KMS-11 (cell line): Measurements from ENCODE around the gene LRRTM2.

Experiments used
- H2AFZ ChIP-seq: fragments of 200-600 bp; sonication (generic); 2 replicates; pipeline ENCODE4 v1.6.1; 2016; ENCODE audit warnings: antibody characterized with exemption, mixed run types, low read depth
- H3K27ac ChIP-seq: fragments of 200-600 bp; sonication (generic); 2 replicates; pipeline ENCODE4 v1.6.1; 2016; ENCODE audit warnings: mild to moderate bottlenecking, mixed run types
- H3K27me3 ChIP-seq: fragments of 200-600 bp; sonication (generic); 2 replicates; pipeline ENCODE4 v1.6.1; 2017; ENCODE audit warnings: mild to moderate bottlenecking, low read depth, mixed run types, moderate library complexity; ENCODE audit not compliant: insufficient read depth
- H3K36me3 ChIP-seq: fragments of 200-600 bp; sonication (generic); 2 replicates; pipeline ENCODE4 v1.6.1; 2017; ENCODE audit warnings: mild to moderate bottlenecking, mixed run types; ENCODE audit not compliant: insufficient read depth
- H3K4me1 ChIP-seq: fragments of 200-600 bp; sonication (generic); 2 replicates; pipeline ENCODE4 v1.6.1; 2016; ENCODE audit warnings: mild to moderate bottlenecking, low read depth, mixed run types; ENCODE audit not compliant: poor library complexity, severe bottlenecking
- H3K4me2 ChIP-seq: fragments of 200-600 bp; sonication (generic); 2 replicates; pipeline ENCODE4 v1.7.0; 2016; ENCODE audit warnings: mild to moderate bottlenecking, mixed run types
- H3K4me3 ChIP-seq: fragments of 200-600 bp; sonication (generic); IDR thresholded peaks from 2 replicates; pipeline ENCODE4 v1.6.1; 2017; ENCODE audit warnings: low read depth, low read length, mixed read lengths; ENCODE audit not compliant: insufficient read depth
- H3K79me2 ChIP-seq: fragments of 200-600 bp; sonication (generic); 2 replicates; pipeline ENCODE4 v1.6.1; 2016; ENCODE audit warnings: low read depth, mixed run types; ENCODE audit not compliant: insufficient read depth
- H3K9ac ChIP-seq: fragments of 200-600 bp; sonication (generic); 2 replicates; pipeline ENCODE4 v1.6.1; 2016; ENCODE audit warnings: mild to moderate bottlenecking, mixed run types
- H4K20me1 ChIP-seq: fragments of 200-600 bp; sonication (generic); 2 replicates; pipeline ENCODE4 v1.6.1; 2016; ENCODE audit warnings: mild to moderate bottlenecking, mixed run types; ENCODE audit not compliant: insufficient read depth
- TF ChIP-seq, protein P1 (sequence below): fragments of 200-600 bp; sonication (generic); conservative IDR thresholded peaks from 2 replicates; pipeline ENCODE4 v1.6.1; 2017; ENCODE audit warnings: low read depth, mild to moderate bottlenecking, antibody characterized with exemption, low read length, moderate library complexity, mixed read lengths

The LRRTM2 gene

DNA sequence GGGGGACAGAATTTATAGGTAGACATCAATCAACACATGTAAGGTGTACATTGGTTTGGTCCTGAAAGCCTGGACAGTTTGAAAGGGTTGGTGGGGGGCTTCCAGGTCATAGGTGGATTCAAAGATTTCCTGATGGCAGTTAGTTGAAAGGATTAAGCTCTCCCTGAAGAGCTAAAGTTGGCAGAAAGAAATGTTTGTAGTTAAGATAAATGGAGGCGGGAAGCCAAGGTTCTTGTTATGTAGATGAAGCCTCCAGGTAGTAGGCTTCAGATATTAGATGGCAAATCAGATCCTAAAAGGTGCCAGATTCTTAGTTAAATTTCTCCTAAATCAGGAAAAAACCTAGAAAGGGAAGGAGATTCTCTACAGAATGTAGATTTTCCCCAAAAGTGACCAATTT is 9.0 kb upstream of the LRRTM2 start:
- H3K36me3 ChIP-seq, result no peaks in the 10 kb centered on the region
- H3K4me2 ChIP-seq, result no peak overlapping the region

DNA sequence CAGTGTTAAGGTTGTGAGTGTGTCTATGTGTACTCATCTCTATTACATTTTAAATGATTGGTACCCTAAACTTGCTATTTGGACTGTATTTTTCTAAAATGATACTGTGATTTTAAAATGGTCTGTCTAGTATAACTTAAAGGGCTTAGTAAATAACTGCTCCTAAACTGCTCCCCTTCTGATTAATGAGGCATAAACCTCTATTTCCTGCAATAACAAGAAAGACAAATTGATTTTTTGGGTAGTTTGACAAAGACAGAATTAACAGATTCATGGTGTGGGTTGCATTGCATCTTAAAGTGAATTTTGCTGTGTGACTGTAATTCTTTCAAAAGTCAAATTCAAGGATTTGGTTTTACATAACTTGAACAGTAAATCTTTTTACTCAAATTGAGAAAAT is 8.1 kb upstream of the LRRTM2 start:
- no peak overlapping the region for H3K4me3 ChIP-seq
- H3K79me2 ChIP-seq, result no peaks in the 10 kb centered on the region
- no peaks in the 10 kb centered on the region for H3K36me3 ChIP-seq
- H3K27ac ChIP-seq, result no peak overlapping the region
- H4K20me1 ChIP-seq, result no peaks in the 10 kb centered on the region
- no peak overlapping the region for H3K4me2 ChIP-seq
- H3K27me3 ChIP-seq, result no peaks in the 10 kb centered on the region
- H3K4me1 ChIP-seq, result no peaks in the 10 kb centered on the region
- no peak overlapping the region for H3K9ac ChIP-seq
- H2AFZ ChIP-seq, result no peak overlapping the region
- TF ChIP-seq, protein P1, sequence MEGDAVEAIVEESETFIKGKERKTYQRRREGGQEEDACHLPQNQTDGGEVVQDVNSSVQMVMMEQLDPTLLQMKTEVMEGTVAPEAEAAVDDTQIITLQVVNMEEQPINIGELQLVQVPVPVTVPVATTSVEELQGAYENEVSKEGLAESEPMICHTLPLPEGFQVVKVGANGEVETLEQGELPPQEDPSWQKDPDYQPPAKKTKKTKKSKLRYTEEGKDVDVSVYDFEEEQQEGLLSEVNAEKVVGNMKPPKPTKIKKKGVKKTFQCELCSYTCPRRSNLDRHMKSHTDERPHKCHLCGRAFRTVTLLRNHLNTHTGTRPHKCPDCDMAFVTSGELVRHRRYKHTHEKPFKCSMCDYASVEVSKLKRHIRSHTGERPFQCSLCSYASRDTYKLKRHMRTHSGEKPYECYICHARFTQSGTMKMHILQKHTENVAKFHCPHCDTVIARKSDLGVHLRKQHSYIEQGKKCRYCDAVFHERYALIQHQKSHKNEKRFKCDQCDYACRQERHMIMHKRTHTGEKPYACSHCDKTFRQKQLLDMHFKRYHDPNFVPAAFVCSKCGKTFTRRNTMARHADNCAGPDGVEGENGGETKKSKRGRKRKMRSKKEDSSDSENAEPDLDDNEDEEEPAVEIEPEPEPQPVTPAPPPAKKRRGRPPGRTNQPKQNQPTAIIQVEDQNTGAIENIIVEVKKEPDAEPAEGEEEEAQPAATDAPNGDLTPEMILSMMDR, result no peak

More for the DNA sequence above, 9.0 kb upstream of the LRRTM2 start:
- TF ChIP-seq, protein P1, result no peak
- H3K27ac ChIP-seq, result no peak overlapping the region
- no peak overlapping the region for H3K4me3 ChIP-seq
- H3K4me1 ChIP-seq, result no peaks in the 10 kb centered on the region
- H3K27me3 ChIP-seq, result no peaks in the 10 kb centered on the region
- no peaks in the 10 kb centered on the region for H3K79me2 ChIP-seq
- H4K20me1 ChIP-seq, result no peaks in the 10 kb centered on the region
- no peak overlapping the region for H3K9ac ChIP-seq
- no peak overlapping the region for H2AFZ ChIP-seq

DNA sequence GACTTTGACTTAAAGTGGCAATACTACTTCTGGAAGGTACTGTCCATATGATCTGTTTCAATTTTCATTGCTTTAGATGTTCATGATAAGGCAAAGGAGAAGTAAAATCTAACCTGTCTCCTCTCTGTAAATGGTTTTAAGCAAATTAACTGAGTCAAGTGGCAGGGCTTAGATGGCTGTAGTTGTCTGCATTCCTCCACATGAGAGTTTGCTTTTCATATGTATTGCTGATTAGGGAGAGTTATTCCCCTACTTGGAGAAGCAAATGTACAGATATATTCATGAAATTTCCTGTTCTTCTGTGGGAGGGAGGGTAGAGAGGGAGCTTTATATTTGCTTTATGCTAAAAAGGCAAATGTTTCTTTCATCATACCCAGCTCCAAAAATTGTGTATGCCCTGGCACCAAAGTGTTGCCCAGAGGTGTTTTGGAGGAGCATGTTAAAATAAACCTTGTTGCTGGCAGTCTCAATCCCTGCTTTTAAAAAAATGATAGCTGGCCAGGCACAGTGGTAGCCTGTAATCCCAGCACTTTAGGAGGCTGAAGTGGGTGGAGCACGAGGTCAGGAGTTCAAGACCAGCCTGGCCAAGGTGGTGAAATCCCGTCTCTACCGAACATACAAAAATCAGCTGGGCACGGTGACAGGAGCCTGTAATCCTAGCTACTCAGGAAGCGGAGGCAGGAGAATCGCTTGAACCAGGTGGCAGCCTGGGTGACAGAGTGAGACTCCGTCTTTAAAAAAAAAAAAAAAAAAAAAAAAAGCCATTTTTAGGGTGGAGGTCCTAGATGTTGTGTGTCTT is 3.5 kb upstream of the LRRTM2 start:
- H3K4me2 ChIP-seq, result no peak overlapping the region
- H4K20me1 ChIP-seq, result no peaks in the 10 kb centered on the region
- H3K79me2 ChIP-seq, result no peaks in the 10 kb centered on the region
- no peaks in the 10 kb centered on the region for H3K4me1 ChIP-seq
- no peak overlapping the region for H2AFZ ChIP-seq
- no peaks in the 10 kb centered on the region for H3K27me3 ChIP-seq
- no peak overlapping the region for H3K27ac ChIP-seq
- no peaks in the 10 kb centered on the region for H3K36me3 ChIP-seq
- TF ChIP-seq, protein P1, result no peak
- no peak overlapping the region for H3K9ac ChIP-seq
- H3K4me3 ChIP-seq, result no peak overlapping the region

DNA sequence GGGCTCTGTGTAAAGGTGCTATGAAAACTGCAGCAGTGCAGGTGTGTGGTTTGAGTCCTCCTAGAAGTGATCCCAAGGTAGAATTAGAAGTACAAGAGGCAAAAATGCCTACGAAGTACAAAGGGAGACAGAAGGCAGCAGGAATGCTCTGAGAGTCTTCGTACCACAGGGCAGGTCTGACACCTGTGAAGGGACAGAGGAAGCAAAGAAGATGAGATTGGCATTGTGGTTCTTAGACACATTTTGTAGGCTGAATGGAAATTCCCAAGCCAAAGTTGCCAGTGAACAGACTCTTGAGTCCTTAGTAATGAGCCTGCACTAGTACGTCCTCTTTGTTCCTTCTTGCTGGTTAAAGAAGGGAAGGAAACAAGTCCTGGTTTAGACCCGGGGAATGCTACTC is 1.7 kb upstream of the LRRTM2 start:
- Histone ChIP-seq H3K27ac (no peak overlapping the region), H3K79me2 (no peaks in the 10 kb centered on the region), H4K20me1 (no peaks in the 10 kb centered on the region), H3K9ac (no peak overlapping the region), H3K4me3 (no peak overlapping the region), H3K4me2 (no peak overlapping the region), H2AFZ (no peak overlapping the region), H3K4me1 (no peaks in the 10 kb centered on the region), H3K36me3 (no peaks in the 10 kb centered on the region), H3K27me3 (no peaks in the 10 kb centered on the region)
- TF ChIP-seq, protein P1, result no peak
